Mammary epithelial cell (primary cell): ENCODE results near the gene CYTH3.

Source experiments
- CTCF ChIP-seq, 2 donors: IDR thresholded peaks in 1 of 2; conservative IDR thresholded peaks in 1 of 2; 2 replicates each; pipeline ENCODE4 v1.5.1; 2011 to 2012; ENCODE audit warnings: inconsistent platforms in 2 of 2, low read length in 2 of 2, mild to moderate bottlenecking in 2 of 2, control low read depth in 1 of 2, low read depth in 1 of 2; ENCODE audit not compliant: insufficient read depth in 1 of 2; ENCODE audit errors: extremely low read depth in 1 of 2
- EZH2 ChIP-seq: IDR thresholded peaks from 2 replicates; pipeline ENCODE4 v1.6.1; 2012; ENCODE audit warnings: low read length, inconsistent platforms, borderline replicate concordance

GRCh38 chr7:6193709-6194108, 78.7 kb downstream of the CYTH3 start:
- TF ChIP-seq CTCF (conservative IDR thresholded peaks at IDR 0.05 in 1 of 2, IDR thresholded peaks at IDR 0.05 in 1 of 2; ENCODE audit: extremely low read depth in 1 of 2, insufficient read depth in 1 of 2, low read depth in 1 of 2, low read length in 2 of 2), result no peak
- TF ChIP-seq EZH2, result no peak
